Osteocyte (in vitro differentiated cells): ENCODE results near the gene CCN2. TPM values are rescaled to one million over a fixed set of nuclear protein-coding genes. Genes with fewer than 3 reads are reported as not detected.
A peak's percentile ranks its signal among the peaks of the same experiment; 100 is the strongest.

ENCODE experiments used
- DNase-seq: peaks from one replicate; pipeline ENCODE4 v3.0.0; 2021; ENCODE audit warnings: mixed read lengths; ENCODE audit not compliant: unreplicated experiment; ENCODE audit errors: extremely low spot score
- H3K27ac Mint-ChIP-seq: one replicate; pipeline ENCODE4 v1.8.0; 2021; ENCODE audit warnings: mild to moderate bottlenecking, mixed read lengths; ENCODE audit not compliant: unreplicated experiment
- H3K27me3 Mint-ChIP-seq: one replicate; pipeline ENCODE4 v1.8.0; 2021; ENCODE audit warnings: mixed read lengths; ENCODE audit not compliant: unreplicated experiment
- H3K36me3 Mint-ChIP-seq: one replicate; pipeline ENCODE4 v1.8.0; 2021; ENCODE audit warnings: mixed read lengths; ENCODE audit not compliant: unreplicated experiment
- H3K4me1 Mint-ChIP-seq: one replicate; pipeline ENCODE4 v1.8.0; 2021; ENCODE audit warnings: mixed read lengths; ENCODE audit not compliant: unreplicated experiment
- H3K4me3 Mint-ChIP-seq: one replicate; pipeline ENCODE4 v1.8.0; 2021; ENCODE audit warnings: mild to moderate bottlenecking, moderate library complexity, mixed read lengths; ENCODE audit not compliant: unreplicated experiment
- H3K9me3 Mint-ChIP-seq: one replicate; pipeline ENCODE4 v1.8.0; 2021; ENCODE audit warnings: mixed read lengths; ENCODE audit not compliant: unreplicated experiment
- total RNA-seq: library from RNA; stranded (reverse); gene quantifications from 2 replicates; pipeline ENCODE4 v1.2.1, GENCODE V29; 2021
- TF ChIP-seq, protein P1 (sequence below): fragments of 200-600 bp; sonication (generic); IDR thresholded peaks from 2 replicates; pipeline ENCODE4 v1.5.0; 2021; ENCODE audit warnings: antibody characterized with exemption, mild to moderate bottlenecking, moderate library complexity

The CCN2 gene
- total RNA-seq, 1 donor from 2014 or later: 878 TPM

DNA sequence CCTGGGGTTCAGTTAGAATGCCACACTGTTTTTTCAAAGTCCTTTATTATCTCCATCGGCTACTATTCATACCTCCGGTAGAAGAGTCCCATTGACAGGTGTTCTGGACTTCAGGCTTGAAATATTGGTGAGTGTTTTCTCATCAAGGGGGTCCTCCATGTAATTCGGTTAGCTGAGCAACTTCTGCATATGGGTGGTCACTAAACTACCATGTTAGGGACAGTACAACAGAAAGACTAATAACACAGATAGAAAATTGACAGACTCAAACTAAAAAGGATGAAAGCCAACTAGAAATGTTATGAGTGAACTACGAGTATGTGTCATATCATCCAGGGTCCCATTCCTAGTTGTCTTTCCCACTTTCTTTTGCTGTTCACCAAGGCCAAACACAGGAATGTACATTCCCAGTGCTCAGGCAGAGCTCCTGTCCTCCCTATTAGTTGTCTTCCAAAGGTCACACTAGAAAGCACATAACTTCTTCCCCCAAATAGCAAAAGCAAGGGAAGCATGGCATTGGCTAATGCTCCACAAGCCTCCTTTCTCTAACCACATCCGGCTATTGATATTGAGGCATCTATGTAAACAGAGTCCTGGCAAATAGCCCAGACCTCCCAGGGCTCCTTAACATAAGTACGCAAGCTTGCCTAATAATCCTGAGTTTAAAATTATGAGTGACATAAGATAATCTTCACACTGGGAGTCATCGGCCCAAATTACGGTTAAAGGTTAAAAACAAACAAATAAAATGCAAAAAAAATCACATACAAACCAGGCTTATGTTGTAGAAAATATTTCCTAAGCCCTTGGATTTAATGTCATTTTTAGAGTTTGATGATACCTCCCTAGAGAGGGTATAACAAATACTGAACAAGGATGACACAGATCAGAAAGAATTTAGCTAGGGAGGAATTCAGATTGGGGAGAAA lies 13.2 kb downstream of the CCN2 start:
- Mint-ChIP-seq H3K27ac (peak overlapping the region; percentile 82), H3K9me3 (no peaks in the 10 kb centered on the region)
- no peak for DNase-seq

GRCh38 chr6:131937226-131937625 lies 13.9 kb downstream of the CCN2 start:
- Mint-ChIP-seq H3K27ac (peak overlapping the region; percentile 82), H3K4me1 (peaks cover 27% of the 10 kb centered on the region), H3K27me3 (no peaks in the 10 kb centered on the region), H3K9me3 (no peaks in the 10 kb centered on the region), H3K4me3 (no peak overlapping the region), H3K36me3 (peaks cover 3% of the 10 kb centered on the region)
- TF ChIP-seq, protein P1, sequence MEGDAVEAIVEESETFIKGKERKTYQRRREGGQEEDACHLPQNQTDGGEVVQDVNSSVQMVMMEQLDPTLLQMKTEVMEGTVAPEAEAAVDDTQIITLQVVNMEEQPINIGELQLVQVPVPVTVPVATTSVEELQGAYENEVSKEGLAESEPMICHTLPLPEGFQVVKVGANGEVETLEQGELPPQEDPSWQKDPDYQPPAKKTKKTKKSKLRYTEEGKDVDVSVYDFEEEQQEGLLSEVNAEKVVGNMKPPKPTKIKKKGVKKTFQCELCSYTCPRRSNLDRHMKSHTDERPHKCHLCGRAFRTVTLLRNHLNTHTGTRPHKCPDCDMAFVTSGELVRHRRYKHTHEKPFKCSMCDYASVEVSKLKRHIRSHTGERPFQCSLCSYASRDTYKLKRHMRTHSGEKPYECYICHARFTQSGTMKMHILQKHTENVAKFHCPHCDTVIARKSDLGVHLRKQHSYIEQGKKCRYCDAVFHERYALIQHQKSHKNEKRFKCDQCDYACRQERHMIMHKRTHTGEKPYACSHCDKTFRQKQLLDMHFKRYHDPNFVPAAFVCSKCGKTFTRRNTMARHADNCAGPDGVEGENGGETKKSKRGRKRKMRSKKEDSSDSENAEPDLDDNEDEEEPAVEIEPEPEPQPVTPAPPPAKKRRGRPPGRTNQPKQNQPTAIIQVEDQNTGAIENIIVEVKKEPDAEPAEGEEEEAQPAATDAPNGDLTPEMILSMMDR: no peak
- no peak for DNase-seq

More for the DNA sequence above, 13.2 kb downstream of the CCN2 start:
- Mint-ChIP-seq H3K36me3 (peaks cover 3% of the 10 kb centered on the region), H3K27me3 (no peaks in the 10 kb centered on the region), H3K4me1 (peaks cover 27% of the 10 kb centered on the region), H3K4me3 (peak overlapping the region; percentile 22)
- TF ChIP-seq, protein P1: no peak

DNA sequence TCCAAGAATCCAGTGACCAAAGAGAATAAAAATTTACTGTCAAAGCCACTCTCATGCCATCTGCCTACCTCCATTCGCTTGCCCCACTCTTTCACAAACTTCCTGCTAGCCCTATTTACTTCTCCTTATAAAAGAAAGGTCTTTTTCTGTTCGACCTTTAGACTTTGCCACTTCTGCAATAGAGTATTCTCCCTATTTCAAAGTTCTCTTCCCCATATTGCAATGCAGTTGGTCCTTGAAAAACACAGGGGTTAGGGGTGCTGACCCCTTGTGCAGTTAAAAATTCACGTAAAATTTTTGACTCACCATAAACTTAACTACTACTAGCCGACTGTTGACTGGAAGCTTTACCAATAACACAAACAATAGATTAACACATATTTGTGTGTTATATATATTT lies 15.0 kb downstream of the CCN2 start:
- Mint-ChIP-seq H3K9me3 (no peaks in the 10 kb centered on the region), H3K27ac (no peak overlapping the region), H3K4me3 (no peak overlapping the region), H3K27me3 (no peaks in the 10 kb centered on the region), H3K36me3 (peaks cover 3% of the 10 kb centered on the region), H3K4me1 (peaks cover 36% of the 10 kb centered on the region)
- TF ChIP-seq, protein P1: no peak
- DNase-seq: no peak

DNA sequence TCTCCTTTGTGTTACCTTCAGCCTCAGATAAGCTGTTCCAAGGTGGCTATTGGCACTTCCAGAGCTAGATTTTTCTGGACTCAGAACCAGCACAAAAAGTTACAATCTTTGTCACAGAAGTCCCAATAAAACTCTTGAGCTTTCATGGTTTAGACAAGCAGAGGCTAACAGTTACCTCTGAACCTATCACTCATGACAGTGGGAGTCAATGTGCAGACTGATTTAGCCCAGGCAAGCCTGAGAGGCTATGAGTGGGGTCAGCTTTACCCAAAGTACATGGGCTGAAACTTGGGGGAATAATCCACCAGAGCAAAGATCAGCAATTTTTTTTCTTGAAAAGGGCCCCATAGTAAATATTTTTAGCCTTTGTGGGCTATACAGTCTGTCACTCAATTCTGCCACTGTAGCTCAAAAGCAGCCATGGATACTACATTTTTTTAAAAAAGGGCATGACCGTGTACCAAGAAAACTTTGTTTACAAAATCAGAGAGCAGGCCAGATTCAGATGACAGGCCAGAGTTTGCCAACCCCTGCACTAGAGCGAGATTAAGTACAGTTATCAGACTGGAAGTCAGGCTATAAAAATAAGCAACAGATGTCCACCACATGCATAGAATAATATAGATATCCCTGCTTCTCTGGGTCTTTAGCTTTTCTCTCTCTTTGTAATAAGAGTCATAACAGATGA lies 20.0 kb downstream of the CCN2 start:
- peaks cover 3% of the 10 kb centered on the region for H3K36me3 Mint-ChIP-seq
- DNase-seq: no peak
- H3K9me3 Mint-ChIP-seq: no peaks in the 10 kb centered on the region
- no peaks in the 10 kb centered on the region for H3K27me3 Mint-ChIP-seq
- H3K4me3 Mint-ChIP-seq: no peak overlapping the region
- H3K4me1 Mint-ChIP-seq: peaks cover 14% of the 10 kb centered on the region
- TF ChIP-seq, protein P1: no peak
- H3K27ac Mint-ChIP-seq: peak overlapping the region; percentile 68

DNA sequence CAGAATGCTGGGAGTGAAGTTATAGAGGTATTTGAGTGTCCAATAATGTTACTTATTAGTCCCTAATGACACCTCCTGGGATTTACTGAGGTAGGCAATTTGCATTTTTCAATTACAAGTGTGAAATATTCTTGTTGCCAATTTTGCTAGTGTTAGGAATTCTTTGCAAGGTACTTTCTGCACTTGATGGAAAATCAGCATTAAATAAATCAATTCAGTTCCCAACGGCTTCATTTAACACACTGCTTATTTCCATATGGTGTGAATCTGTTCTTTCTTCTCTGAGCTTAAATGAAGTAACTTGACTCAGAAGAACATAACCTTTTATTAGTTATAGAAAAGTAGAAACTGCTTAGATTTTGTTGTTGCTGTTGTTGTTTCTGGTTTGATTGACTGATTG lies 21.2 kb downstream of the CCN2 start:
- Mint-ChIP-seq H3K9me3 (no peaks in the 10 kb centered on the region), H3K4me3 (no peak overlapping the region), H3K27ac (no peak overlapping the region), H3K4me1 (peaks cover 18% of the 10 kb centered on the region), H3K27me3 (no peaks in the 10 kb centered on the region), H3K36me3 (peaks cover 3% of the 10 kb centered on the region)
- TF ChIP-seq, protein P1: no peak
- no peak for DNase-seq
